ENCODE results near the gene SALL3.

SALL3 gene

GRCh38 chr18:78979730-78980278 is at the start of gene SALL3:
Gene SALL3, plus strand, starts transcription at chr18:78979818. Its CDS starts 457 bp downstream, at chr18:78980275.
- no peak for DNase-seq (ENCODE audit: low read depth)
- peak within 1 kb of the TSS; percentile 28 for H3K4me3 ChIP-seq (replicated peaks; ENCODE audit: low read depth, low read length)
- no peak for TF ChIP-seq CTCF (IDR thresholded peaks at IDR 0.05; ENCODE audit: low read length, missing control alignments)

DNA sequence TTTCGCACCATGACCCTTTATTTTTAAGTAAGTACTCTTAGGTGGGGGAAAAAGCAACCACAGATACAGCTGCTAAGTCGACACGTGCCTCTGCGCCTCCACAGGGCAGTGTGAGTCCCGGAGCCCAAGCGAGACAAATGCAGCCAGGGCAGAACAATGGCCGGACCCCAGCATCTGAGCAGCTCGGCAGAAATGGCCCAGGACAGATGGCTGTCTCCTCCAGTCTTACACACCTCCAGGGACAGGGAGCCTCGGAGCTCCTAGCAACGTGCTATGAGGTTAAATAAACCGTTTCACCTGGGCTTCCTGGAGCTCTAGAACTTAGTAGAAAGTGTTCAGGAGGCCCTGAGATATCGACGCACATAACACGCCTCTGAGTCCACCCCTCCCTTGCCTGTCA is 47.3 kb upstream of the SALL3 start:
- no peak for TF ChIP-seq CTCF (IDR thresholded peaks at IDR 0.05; ENCODE audit: low read length, missing control alignments)
- DNase-seq (ENCODE audit: low read depth): no peak
- H3K4me3 ChIP-seq (replicated peaks; ENCODE audit: low read depth, low read length): no peak overlapping the region

- DNase-seq (ENCODE audit: low read depth): no peak
- H3K4me3 ChIP-seq (replicated peaks; ENCODE audit: low read depth, low read length): no peak overlapping the region
- TF ChIP-seq CTCF (IDR thresholded peaks at IDR 0.05; ENCODE audit: low read length, missing control alignments): no peak
These were observed 45.6 kb upstream of the SALL3 start for GRCh38 chr18:78934003-78934402.

DNA sequence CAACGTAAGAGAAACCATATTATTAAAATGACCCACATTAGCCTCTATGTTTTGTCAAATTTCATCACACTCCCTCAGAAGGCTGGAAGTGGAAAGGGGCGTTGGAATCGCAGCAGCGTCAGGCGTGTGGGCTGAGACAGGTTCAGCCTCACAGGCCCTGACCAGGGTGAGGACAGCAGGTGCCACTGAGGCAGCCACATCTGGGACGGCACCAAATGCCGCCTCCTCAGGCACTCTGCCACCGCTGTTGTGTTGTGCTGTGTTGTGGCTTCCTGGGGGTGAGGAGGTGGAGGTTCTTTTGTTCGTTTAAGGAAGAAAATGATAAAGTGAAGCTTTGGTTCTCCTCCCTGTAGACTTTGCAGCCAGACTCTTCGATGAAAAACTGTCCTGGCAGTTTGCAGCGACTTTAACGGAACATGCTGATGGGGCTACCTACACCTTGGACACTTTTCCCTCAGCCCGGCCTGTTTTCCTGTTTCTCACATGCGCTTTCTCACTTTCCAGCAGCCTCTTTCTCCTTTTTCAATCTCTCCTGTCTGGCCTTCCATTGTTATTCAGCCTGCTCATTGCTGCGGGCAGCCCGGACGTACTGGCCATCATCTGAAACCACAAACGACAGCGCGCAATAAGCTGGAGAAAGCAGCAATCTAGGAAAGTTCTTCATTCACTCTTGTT is 44.9 kb upstream of the SALL3 start:
- no peak overlapping the region for H3K4me3 ChIP-seq (replicated peaks; ENCODE audit: low read depth, low read length)
- no peak for TF ChIP-seq CTCF (IDR thresholded peaks at IDR 0.05; ENCODE audit: low read length, missing control alignments)
- no peak for DNase-seq (ENCODE audit: low read depth)

DNA sequence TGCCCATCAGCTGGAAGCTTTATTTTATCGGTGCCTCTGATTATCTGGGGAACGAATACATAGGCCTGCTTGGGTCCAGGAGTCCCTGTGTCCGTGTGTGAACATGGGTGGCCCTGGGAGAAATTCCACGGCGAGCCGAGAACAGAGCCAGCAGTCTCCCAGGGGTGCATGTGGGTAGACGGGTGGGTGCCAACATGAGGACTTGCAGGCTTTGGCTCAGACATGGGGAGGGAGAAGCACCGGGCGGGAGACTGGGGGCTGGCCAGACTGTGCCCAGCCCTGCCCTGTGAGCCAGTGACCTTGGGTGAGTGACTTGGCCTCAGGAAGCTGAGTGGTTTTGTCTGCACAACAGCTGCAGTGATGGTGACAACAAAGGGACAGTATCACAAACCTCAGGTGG is 44.2 kb upstream of the SALL3 start:
- no peak for TF ChIP-seq CTCF (IDR thresholded peaks at IDR 0.05; ENCODE audit: low read length, missing control alignments)

DNA sequence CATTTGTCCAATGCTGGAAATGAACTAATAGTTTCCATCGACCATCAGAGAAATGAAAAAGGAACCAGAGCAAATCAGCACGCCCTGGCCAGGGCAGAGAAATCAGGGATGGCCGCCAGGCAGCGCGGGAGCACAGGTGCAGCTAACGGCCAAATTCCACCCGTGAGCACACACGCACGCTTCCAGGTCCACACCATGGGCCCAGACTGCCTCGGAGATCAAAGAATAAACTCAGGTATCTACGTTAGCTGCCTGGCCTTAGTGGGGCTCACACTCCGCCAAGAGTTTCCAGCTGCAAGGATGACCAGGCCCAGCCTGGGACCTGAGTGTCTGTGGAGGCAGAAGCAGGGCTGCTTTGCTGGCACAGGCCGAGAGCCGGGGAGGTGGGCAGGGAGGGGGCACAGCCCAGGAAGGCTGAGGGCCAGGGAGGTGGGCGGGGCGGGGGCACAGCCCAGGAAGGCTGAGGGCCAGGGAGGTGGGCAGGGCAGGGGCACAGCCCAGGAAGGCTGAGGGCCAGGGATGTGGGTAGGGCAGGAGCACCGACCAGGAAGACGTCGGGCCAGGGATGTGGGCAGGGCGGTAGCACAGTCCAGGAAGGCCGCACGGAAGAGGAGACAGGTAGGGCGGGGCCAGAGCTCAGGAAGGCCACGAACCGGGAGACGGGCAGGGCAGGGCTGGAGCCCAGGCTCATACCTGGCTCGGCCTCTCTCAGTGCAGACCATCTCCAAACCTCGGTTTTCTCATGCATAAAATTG is 43.2 kb upstream of the SALL3 start:
- no peak for TF ChIP-seq CTCF (IDR thresholded peaks at IDR 0.05; ENCODE audit: low read length, missing control alignments)
- H3K4me3 ChIP-seq (replicated peaks; ENCODE audit: low read depth, low read length): no peak overlapping the region
- DNase-seq (ENCODE audit: low read depth): no peak

More for the DNA sequence above, 44.2 kb upstream of the SALL3 start:
- no peak for DNase-seq (ENCODE audit: low read depth)
- no peak overlapping the region for H3K4me3 ChIP-seq (replicated peaks; ENCODE audit: low read depth, low read length)
